H9 (cell line): ENCODE data around the gene RNF220. TPM values are rescaled to one million over a fixed set of nuclear protein-coding genes. Genes with fewer than 3 reads are reported as not detected.

Experiments
- DNase-seq: peaks from one replicate; pipeline ENCODE4 v3.0.0-alpha.2; 2017
- H2AFZ ChIP-seq: one replicate; pipeline ENCODE4 v1.6.1; 2013; ENCODE audit warnings: mild to moderate bottlenecking, low read length, control low read depth, moderate library complexity
- H2AK5ac ChIP-seq: 2 replicates; pipeline ENCODE4 v1.6.1; 2013; ENCODE audit warnings: low read length, control low read depth, mixed read lengths; ENCODE audit not compliant: insufficient read length
- H2BK120ac ChIP-seq: one replicate; pipeline ENCODE4 v1.6.1; 2013; ENCODE audit warnings: low read depth, mild to moderate bottlenecking, low read length, control low read depth, inconsistent platforms; ENCODE audit not compliant: poor library complexity, severe bottlenecking
- H2BK12ac ChIP-seq: 2 replicates; pipeline ENCODE4 v1.6.1; 2013; ENCODE audit warnings: low read length, control low read depth, mixed read lengths, low read depth; ENCODE audit not compliant: insufficient read length
- H2BK15ac ChIP-seq: 2 replicates; pipeline ENCODE4 v1.6.1; 2013; ENCODE audit warnings: low read depth, low read length, control low read depth
- H2BK20ac ChIP-seq: one replicate; pipeline ENCODE4 v1.6.1; 2013; ENCODE audit warnings: low read depth, mild to moderate bottlenecking, low read length, control low read depth, inconsistent platforms; ENCODE audit not compliant: poor library complexity, severe bottlenecking
- H2BK5ac ChIP-seq: 2 replicates; pipeline ENCODE4 v1.6.1; 2013; ENCODE audit warnings: low read length, control low read depth, mixed read lengths; ENCODE audit not compliant: insufficient read length
- H3K14ac ChIP-seq: 2 replicates; pipeline ENCODE4 v1.6.1; 2013; ENCODE audit warnings: low read length, control low read depth; ENCODE audit not compliant: insufficient read depth
- H3K18ac ChIP-seq: 2 replicates; pipeline ENCODE4 v1.6.1; 2013; ENCODE audit warnings: low read depth, mild to moderate bottlenecking, mixed read lengths, low read length, control low read depth; ENCODE audit not compliant: insufficient read length
- H3K23ac ChIP-seq: 2 replicates; pipeline ENCODE4 v1.6.1; 2013; ENCODE audit warnings: low read length, control low read depth, mixed read lengths, low read depth; ENCODE audit not compliant: insufficient read length
- H3K23me2 ChIP-seq: 2 replicates; pipeline ENCODE4 v1.6.1; 2013; ENCODE audit warnings: low read depth, mild to moderate bottlenecking, mixed read lengths, low read length, control low read depth; ENCODE audit not compliant: insufficient read length, poor library complexity, severe bottlenecking
- H3K27ac ChIP-seq: 2 replicates; pipeline ENCODE4 v1.5.1; 2013; ENCODE audit warnings: low read length, control low read depth, mixed read lengths, low read depth; ENCODE audit not compliant: insufficient read length
- H3K27me3 ChIP-seq: 2 replicates; pipeline ENCODE4 v1.6.1; 2013; ENCODE audit warnings: low read length, control low read depth, inconsistent platforms; ENCODE audit not compliant: insufficient read depth
- H3K4ac ChIP-seq: 2 replicates; pipeline ENCODE4 v1.6.1; 2013; ENCODE audit warnings: low read depth, mild to moderate bottlenecking, control low read depth, inconsistent platforms, low read length, moderate library complexity
- H3K4me1 ChIP-seq: 2 replicates; pipeline ENCODE4 v1.6.1; 2013; ENCODE audit warnings: low read length, control low read depth, inconsistent platforms; ENCODE audit not compliant: insufficient read depth
- H3K4me2 ChIP-seq: 2 replicates; pipeline ENCODE4 v1.6.1; 2013; ENCODE audit warnings: low read length, control low read depth, mixed read lengths; ENCODE audit not compliant: insufficient read length, insufficient read depth
- H3K56ac ChIP-seq: 2 replicates; pipeline ENCODE4 v1.6.1; 2013; ENCODE audit warnings: low read depth, mild to moderate bottlenecking, mixed read lengths, low read length, control low read depth; ENCODE audit not compliant: insufficient read length
- H3K79me1 ChIP-seq: 2 replicates; pipeline ENCODE4 v1.6.1; 2013; ENCODE audit warnings: low read depth, mild to moderate bottlenecking, moderate library complexity, low read length, control low read depth, inconsistent platforms; ENCODE audit not compliant: insufficient read depth, poor library complexity, severe bottlenecking
- H3K79me2 ChIP-seq: 2 replicates; pipeline ENCODE4 v1.6.1; 2013; ENCODE audit warnings: low read length, control low read depth, inconsistent platforms; ENCODE audit not compliant: insufficient read depth
- H3K9ac ChIP-seq: 2 replicates; pipeline ENCODE4 v1.6.1; 2013; ENCODE audit warnings: low read length, control low read depth, mixed read lengths; ENCODE audit not compliant: insufficient read length; ENCODE audit errors: extremely low read depth
- H3K9me3 ChIP-seq: one replicate; pipeline ENCODE4 v1.6.1; 2013; ENCODE audit warnings: low read depth, low read length, inconsistent platforms; ENCODE audit not compliant: control insufficient read depth
- H3T11ph ChIP-seq: one replicate; pipeline ENCODE4 v1.6.1; 2013; ENCODE audit warnings: mild to moderate bottlenecking, low read length, control low read depth, inconsistent platforms
- H4K20me1 ChIP-seq: one replicate; pipeline ENCODE4 v1.6.1; 2013; ENCODE audit not compliant: control insufficient read depth, insufficient read length, insufficient read depth
- H4K5ac ChIP-seq: 2 replicates; pipeline ENCODE4 v1.6.1; 2013; ENCODE audit warnings: low read depth, mild to moderate bottlenecking, mixed read lengths, low read length, control low read depth; ENCODE audit not compliant: insufficient read length
- H4K8ac ChIP-seq: replicated peaks from 2 replicates; pipeline ENCODE4 v1.6.1; 2013; ENCODE audit warnings: low read length, control low read depth, mixed read lengths, low read depth; ENCODE audit not compliant: insufficient read length
- H4K91ac ChIP-seq: 2 replicates; pipeline ENCODE4 v1.6.1; 2013; ENCODE audit warnings: low read depth, mild to moderate bottlenecking, moderate library complexity, mixed read lengths, low read length, control low read depth; ENCODE audit not compliant: insufficient read length
- H3K27ac Mint-ChIP-seq, 3 experiments: 2 replicates in 2 of 3; 3 replicates in 1 of 3; pipeline ENCODE4 v1.8.0; 2020 to 2021; ENCODE audit warnings: mixed read lengths in 3 of 3, mild to moderate bottlenecking in 1 of 3, moderate library complexity in 1 of 3
- H3K27me3 Mint-ChIP-seq: 2 replicates; pipeline ENCODE4 v1.8.0; 2021; ENCODE audit warnings: low read depth, mild to moderate bottlenecking, moderate library complexity, mixed read lengths
- H3K36me3 Mint-ChIP-seq, 3 experiments: 2 replicates in 2 of 3; 3 replicates in 1 of 3; pipeline ENCODE4 v1.8.0; 2020 to 2021; ENCODE audit warnings: low read depth in 3 of 3, mixed read lengths in 3 of 3; ENCODE audit not compliant: insufficient read depth in 1 of 3
- H3K4me1 Mint-ChIP-seq, 2 experiments: 2 replicates each; pipeline ENCODE4 v1.8.0; 2020; ENCODE audit warnings: mixed read lengths in 2 of 2
- H3K4me3 Mint-ChIP-seq, 2 experiments: 2 replicates in 1 of 2; 3 replicates in 1 of 2; pipeline ENCODE4 v1.8.0; 2020 to 2021; ENCODE audit warnings: mild to moderate bottlenecking in 2 of 2, mixed read lengths in 2 of 2, moderate library complexity in 1 of 2
- H3K9me3 Mint-ChIP-seq, 2 experiments: 2 replicates in 1 of 2; 3 replicates in 1 of 2; pipeline ENCODE4 v1.8.0; 2020; ENCODE audit warnings: mild to moderate bottlenecking in 2 of 2, mixed read lengths in 2 of 2, moderate library complexity in 1 of 2
- WGBS: extraction: QIAGEN DNeasy Blood & Tissue Kit; methylation state at CpG from one replicate; pipeline ENCODE4 v1.1.7; 2013; ENCODE audit warnings: missing lambda C conversion rate, low lambda C conversion rate, mixed read lengths; ENCODE audit not compliant: insufficient read length; ENCODE audit errors: extremely low coverage; 5-methylcytosine and 5-hydroxymethylcytosine counted together
- total RNA-seq: library from RNA; stranded (reverse); gene quantifications from 2 replicates; pipeline ENCODE4 v1.2.1, GENCODE V29; 2021
- TF ChIP-seq, protein P1 (sequence below): fragments of 200-600 bp; sonication (generic); conservative IDR thresholded peaks from 3 replicates; pipeline ENCODE4 v1.8.0; 2021; ENCODE audit warnings: antibody characterized with exemption, mild to moderate bottlenecking

The RNF220 gene
- total RNA-seq, 1 experiment from 2014 or later = 109 TPM

DNA sequence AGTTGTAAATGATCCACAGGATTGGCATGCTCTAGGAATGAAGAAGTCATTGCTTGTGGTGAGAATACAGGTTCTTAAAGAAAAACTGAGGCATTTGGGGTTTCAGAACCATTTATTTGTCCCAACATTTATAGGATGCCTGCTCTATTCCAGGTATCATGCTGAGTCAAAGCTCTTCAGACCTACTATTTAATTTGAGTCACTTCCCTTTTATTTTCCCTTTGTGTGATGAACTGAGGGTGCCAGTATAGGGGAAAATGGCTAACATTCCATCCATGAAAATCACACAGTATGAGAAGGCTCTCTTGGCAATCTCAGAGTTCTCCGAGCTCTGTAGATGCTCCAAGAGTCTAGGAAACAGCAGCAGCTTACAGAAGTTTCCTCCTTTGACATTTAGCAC lies 110.4 kb downstream of the RNF220 start:
- no peaks in the 10 kb centered on the region for H3K27me3 ChIP-seq

More for the DNA sequence above, 110.4 kb downstream of the RNF220 start:
- no peak overlapping the region for H3K4me2 ChIP-seq
- Mint-ChIP-seq H3K4me3 (no peak overlapping the region), H3K4me1 (peaks cover 25 to 32% of the 10 kb centered on the region in 2 experiments), H3K27me3 (peaks cover 62% of the 10 kb centered on the region), H3K36me3 (peaks cover 0 to 5% (median 0%) of the 10 kb centered on the region in 3 experiments; a peak in 2 of 7 replicates), H3K27ac (no peak overlapping the region), H3K9me3 (no peaks in the 10 kb centered on the region)
- H3K14ac ChIP-seq = no peak overlapping the region
- H3K4ac ChIP-seq = no peak overlapping the region
- H3T11ph ChIP-seq = no peak overlapping the region
- H2AFZ ChIP-seq = no peak overlapping the region
- H3K4me1 ChIP-seq = peaks cover 2% of the 10 kb centered on the region
- H3K23ac ChIP-seq = no peak overlapping the region
- H2BK5ac ChIP-seq = no peak overlapping the region
- no peak overlapping the region for H2BK15ac ChIP-seq
- no peaks in the 10 kb centered on the region for H3K79me2 ChIP-seq
- no peaks in the 10 kb centered on the region for H3K79me1 ChIP-seq
- no peak overlapping the region for H4K5ac ChIP-seq
- no peak overlapping the region for H2BK20ac ChIP-seq
- H2BK12ac ChIP-seq = no peak overlapping the region
- no peak for DNase-seq
- no peak overlapping the region for H2BK120ac ChIP-seq
- no peaks in the 10 kb centered on the region for H3K9me3 ChIP-seq
- H3K23me2 ChIP-seq = no peaks in the 10 kb centered on the region
- H4K91ac ChIP-seq = no peak overlapping the region
- no peak overlapping the region for H3K9ac ChIP-seq
- no peak overlapping the region for H3K56ac ChIP-seq
- no CpG with 5 or more reads among the region's 1 CpG for WGBS
- TF ChIP-seq, protein P1, sequence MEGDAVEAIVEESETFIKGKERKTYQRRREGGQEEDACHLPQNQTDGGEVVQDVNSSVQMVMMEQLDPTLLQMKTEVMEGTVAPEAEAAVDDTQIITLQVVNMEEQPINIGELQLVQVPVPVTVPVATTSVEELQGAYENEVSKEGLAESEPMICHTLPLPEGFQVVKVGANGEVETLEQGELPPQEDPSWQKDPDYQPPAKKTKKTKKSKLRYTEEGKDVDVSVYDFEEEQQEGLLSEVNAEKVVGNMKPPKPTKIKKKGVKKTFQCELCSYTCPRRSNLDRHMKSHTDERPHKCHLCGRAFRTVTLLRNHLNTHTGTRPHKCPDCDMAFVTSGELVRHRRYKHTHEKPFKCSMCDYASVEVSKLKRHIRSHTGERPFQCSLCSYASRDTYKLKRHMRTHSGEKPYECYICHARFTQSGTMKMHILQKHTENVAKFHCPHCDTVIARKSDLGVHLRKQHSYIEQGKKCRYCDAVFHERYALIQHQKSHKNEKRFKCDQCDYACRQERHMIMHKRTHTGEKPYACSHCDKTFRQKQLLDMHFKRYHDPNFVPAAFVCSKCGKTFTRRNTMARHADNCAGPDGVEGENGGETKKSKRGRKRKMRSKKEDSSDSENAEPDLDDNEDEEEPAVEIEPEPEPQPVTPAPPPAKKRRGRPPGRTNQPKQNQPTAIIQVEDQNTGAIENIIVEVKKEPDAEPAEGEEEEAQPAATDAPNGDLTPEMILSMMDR = no peak
- no peak overlapping the region for H4K8ac ChIP-seq
- H2AK5ac ChIP-seq = no peak overlapping the region
- no peak overlapping the region for H3K27ac ChIP-seq
- no peak overlapping the region for H3K18ac ChIP-seq
- H4K20me1 ChIP-seq = no peaks in the 10 kb centered on the region
